ENCODE data around the gene R3HCC1L.
A peak's percentile ranks its signal among the peaks of the same experiment; 100 is the strongest.

Gene R3HCC1L

GRCh38 chr10:98134431-98135221 lies at the start of gene R3HCC1L:
R3HCC1L (plus strand) TSS chr10:98134657; CDS start chr10:98208115, 73,458 bp downstream.
- H3K4me3 ChIP-seq (ENCODE audit: low read length), result peak within 1 kb of the TSS; percentile 95
- TF ChIP-seq ZNF274 (IDR thresholded peaks at IDR 0.05; ENCODE audit: low read depth, low read length), result no peak

GRCh38 chr10:98085238-98085637 lies 49.2 kb upstream of the R3HCC1L start:
- no peak overlapping the region for H3K4me3 ChIP-seq (ENCODE audit: low read length)
- TF ChIP-seq ZNF274 (IDR thresholded peaks at IDR 0.05; ENCODE audit: low read depth, low read length), result no peak

- no peak for TF ChIP-seq ZNF274 (IDR thresholded peaks at IDR 0.05; ENCODE audit: low read depth, low read length)
- H3K4me3 ChIP-seq (ENCODE audit: low read length), result no peak overlapping the region
Measured at GRCh38 chr10:98086837-98087708, 47.4 kb upstream of the R3HCC1L start.

- H3K4me3 ChIP-seq (ENCODE audit: low read length), result no peak overlapping the region
- no peak for TF ChIP-seq ZNF274 (IDR thresholded peaks at IDR 0.05; ENCODE audit: low read depth, low read length)
Measured at GRCh38 chr10:98088186-98088971, 46.1 kb upstream of the R3HCC1L start.

GRCh38 chr10:98090822-98091221 lies 43.6 kb upstream of the R3HCC1L start:
- no peak for TF ChIP-seq ZNF274 (IDR thresholded peaks at IDR 0.05; ENCODE audit: low read depth, low read length)

GRCh38 chr10:98096316-98096715 lies 38.1 kb upstream of the R3HCC1L start:
- no peak overlapping the region for H3K4me3 ChIP-seq (ENCODE audit: low read length)
- no peak for TF ChIP-seq ZNF274 (IDR thresholded peaks at IDR 0.05; ENCODE audit: low read depth, low read length)

More at GRCh38 chr10:98090822-98091221, 43.6 kb upstream of the R3HCC1L start:
- H3K4me3 ChIP-seq (ENCODE audit: low read length), result no peak overlapping the region

GRCh38 chr10:98096731-98097130 lies 37.7 kb upstream of the R3HCC1L start:
- no peak overlapping the region for H3K4me3 ChIP-seq (ENCODE audit: low read length)
- TF ChIP-seq ZNF274 (IDR thresholded peaks at IDR 0.05; ENCODE audit: low read depth, low read length), result no peak

- H3K4me3 ChIP-seq (ENCODE audit: low read length), result no peak overlapping the region
- no peak for TF ChIP-seq ZNF274 (IDR thresholded peaks at IDR 0.05; ENCODE audit: low read depth, low read length)
Measured at GRCh38 chr10:98097175-98097574, 37.3 kb upstream of the R3HCC1L start.

GRCh38 chr10:98097616-98098015 lies 36.8 kb upstream of the R3HCC1L start:
- no peak for TF ChIP-seq ZNF274 (IDR thresholded peaks at IDR 0.05; ENCODE audit: low read depth, low read length)

GRCh38 chr10:98098247-98098646 lies 36.2 kb upstream of the R3HCC1L start:
- TF ChIP-seq ZNF274 (IDR thresholded peaks at IDR 0.05; ENCODE audit: low read depth, low read length), result no peak
- no peak overlapping the region for H3K4me3 ChIP-seq (ENCODE audit: low read length)

More at GRCh38 chr10:98097616-98098015, 36.8 kb upstream of the R3HCC1L start:
- H3K4me3 ChIP-seq (ENCODE audit: low read length), result no peak overlapping the region

- H3K4me3 ChIP-seq (ENCODE audit: low read length), result no peak overlapping the region
- no peak for TF ChIP-seq ZNF274 (IDR thresholded peaks at IDR 0.05; ENCODE audit: low read depth, low read length)
Measured at GRCh38 chr10:98100476-98100875, 34.0 kb upstream of the R3HCC1L start.

GRCh38 chr10:98101366-98101765 lies 33.1 kb upstream of the R3HCC1L start:
- no peak for TF ChIP-seq ZNF274 (IDR thresholded peaks at IDR 0.05; ENCODE audit: low read depth, low read length)

GRCh38 chr10:98104125-98104524 lies 30.3 kb upstream of the R3HCC1L start:
- TF ChIP-seq ZNF274 (IDR thresholded peaks at IDR 0.05; ENCODE audit: low read depth, low read length), result no peak
- H3K4me3 ChIP-seq (ENCODE audit: low read length), result no peak overlapping the region

More at GRCh38 chr10:98101366-98101765, 33.1 kb upstream of the R3HCC1L start:
- no peak overlapping the region for H3K4me3 ChIP-seq (ENCODE audit: low read length)

- TF ChIP-seq ZNF274 (IDR thresholded peaks at IDR 0.05; ENCODE audit: low read depth, low read length), result no peak
- H3K4me3 ChIP-seq (ENCODE audit: low read length), result no peak overlapping the region
Measured at GRCh38 chr10:98106531-98106930, 27.9 kb upstream of the R3HCC1L start.

Measured in GM08714 (cell line).